ENCODE measurements around the gene AUTS2.

AUTS2 gene

GRCh38 chr7:70770154-70770553 is 1171.9 kb downstream of the AUTS2 start:
- in situ Hi-C loops (cut with MboI; ENCODE audit: low sequenced_read_pairs), result no loop called here

GRCh38 chr7:70771451-70771850 is 1173.2 kb downstream of the AUTS2 start:
- in situ Hi-C loops (cut with MboI; ENCODE audit: low sequenced_read_pairs), result no loop called here

- in situ Hi-C loops (cut with MboI; ENCODE audit: low sequenced_read_pairs), result no loop called here
Observed at GRCh38 chr7:70772891-70773290, 1174.6 kb downstream of the AUTS2 start.

- in situ Hi-C loops (cut with MboI; ENCODE audit: low sequenced_read_pairs), result no loop called here
Observed at GRCh38 chr7:70773406-70773805, 1175.1 kb downstream of the AUTS2 start.

- in situ Hi-C loops (cut with MboI; ENCODE audit: low sequenced_read_pairs), result no loop called here
Observed at GRCh38 chr7:70774950-70775527, 1176.8 kb downstream of the AUTS2 start.

- in situ Hi-C loops (cut with MboI; ENCODE audit: low sequenced_read_pairs), result no loop called here
Observed at GRCh38 chr7:70775570-70776156, 1177.4 kb downstream of the AUTS2 start.

- in situ Hi-C loops (cut with MboI; ENCODE audit: low sequenced_read_pairs), result no loop called here
Observed at GRCh38 chr7:70776627-70777101, 1178.4 kb downstream of the AUTS2 start.

GRCh38 chr7:70777251-70777650 is 1179.0 kb downstream of the AUTS2 start:
- in situ Hi-C loops (cut with MboI; ENCODE audit: low sequenced_read_pairs), result no loop called here

GRCh38 chr7:70778585-70778984 is 1180.3 kb downstream of the AUTS2 start:
- in situ Hi-C loops (cut with MboI; ENCODE audit: low sequenced_read_pairs), result no loop called here

- in situ Hi-C loops (cut with MboI; ENCODE audit: low sequenced_read_pairs), result no loop called here
Observed at GRCh38 chr7:70779321-70779720, 1181.0 kb downstream of the AUTS2 start.

GRCh38 chr7:70781922-70782311 is 1183.6 kb downstream of the AUTS2 start:
- in situ Hi-C loops (cut with MboI; ENCODE audit: low sequenced_read_pairs), result no loop called here

GRCh38 chr7:70782796-70783195 is 1184.5 kb downstream of the AUTS2 start:
- in situ Hi-C loops (cut with MboI; ENCODE audit: low sequenced_read_pairs), result no loop called here

- in situ Hi-C loops (cut with MboI; ENCODE audit: low sequenced_read_pairs), result no loop called here
Observed at GRCh38 chr7:70785427-70785826, 1187.2 kb downstream of the AUTS2 start.

- in situ Hi-C loops (cut with MboI; ENCODE audit: low sequenced_read_pairs), result no loop called here
Observed at GRCh38 chr7:70786076-70786475, 1187.8 kb downstream of the AUTS2 start.

GRCh38 chr7:70787286-70787685 is 1189.0 kb downstream of the AUTS2 start:
- in situ Hi-C loops (cut with MboI; ENCODE audit: low sequenced_read_pairs), result no loop called here

- in situ Hi-C loops (cut with MboI; ENCODE audit: low sequenced_read_pairs), result no loop called here
Observed at GRCh38 chr7:70787771-70788170, 1189.5 kb downstream of the AUTS2 start.

- in situ Hi-C loops (cut with MboI; ENCODE audit: low sequenced_read_pairs), result no loop called here
Observed at GRCh38 chr7:70788276-70788675, 1190.0 kb downstream of the AUTS2 start.

GRCh38 chr7:70789481-70790214 is 1191.4 kb downstream of the AUTS2 start:
- in situ Hi-C loops (cut with MboI; ENCODE audit: low sequenced_read_pairs), result no loop called here

GRCh38 chr7:70790215-70791073 is 1192.2 kb downstream of the AUTS2 start:
- in situ Hi-C loops (cut with MboI; ENCODE audit: low sequenced_read_pairs), result no loop called here

GRCh38 chr7:70791341-70791740 is 1193.1 kb downstream of the AUTS2 start:
- in situ Hi-C loops (cut with MboI; ENCODE audit: low sequenced_read_pairs), result no loop called here

GRCh38 chr7:70793060-70793459 is 1194.8 kb downstream of the AUTS2 start:
- in situ Hi-C loops (cut with MboI; ENCODE audit: low sequenced_read_pairs), result no loop called here

Data from hTERT RPE-1 (cell line).